ENCODE measurements around the gene ZSWIM6. TPM values are rescaled to one million over a fixed set of nuclear protein-coding genes. Genes with fewer than 3 reads are reported as not detected.

Gene ZSWIM6
- total RNA-seq, 1 experiment from 2014 or later, result 12.9 TPM

- H3K4me2 ChIP-seq, result no peak overlapping the region
- POLR2A ChIA-PET (ENCODE audit: unreplicated experiment), result no interaction called here
- peaks cover 7% of the 10 kb centered on the region for H3K4me1 ChIP-seq (replicated peaks; ENCODE audit: insufficient read depth)
- DNase-seq, result no peak
- TF ChIP-seq, protein P1, sequence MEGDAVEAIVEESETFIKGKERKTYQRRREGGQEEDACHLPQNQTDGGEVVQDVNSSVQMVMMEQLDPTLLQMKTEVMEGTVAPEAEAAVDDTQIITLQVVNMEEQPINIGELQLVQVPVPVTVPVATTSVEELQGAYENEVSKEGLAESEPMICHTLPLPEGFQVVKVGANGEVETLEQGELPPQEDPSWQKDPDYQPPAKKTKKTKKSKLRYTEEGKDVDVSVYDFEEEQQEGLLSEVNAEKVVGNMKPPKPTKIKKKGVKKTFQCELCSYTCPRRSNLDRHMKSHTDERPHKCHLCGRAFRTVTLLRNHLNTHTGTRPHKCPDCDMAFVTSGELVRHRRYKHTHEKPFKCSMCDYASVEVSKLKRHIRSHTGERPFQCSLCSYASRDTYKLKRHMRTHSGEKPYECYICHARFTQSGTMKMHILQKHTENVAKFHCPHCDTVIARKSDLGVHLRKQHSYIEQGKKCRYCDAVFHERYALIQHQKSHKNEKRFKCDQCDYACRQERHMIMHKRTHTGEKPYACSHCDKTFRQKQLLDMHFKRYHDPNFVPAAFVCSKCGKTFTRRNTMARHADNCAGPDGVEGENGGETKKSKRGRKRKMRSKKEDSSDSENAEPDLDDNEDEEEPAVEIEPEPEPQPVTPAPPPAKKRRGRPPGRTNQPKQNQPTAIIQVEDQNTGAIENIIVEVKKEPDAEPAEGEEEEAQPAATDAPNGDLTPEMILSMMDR (conservative IDR thresholded peaks at IDR 0.05), result no peak
- TF ChIP-seq EZH2 (IDR thresholded peaks at IDR 0.05; ENCODE audit: low read depth), result no peak
- no peaks in the 10 kb centered on the region for H3K36me3 ChIP-seq (ENCODE audit: low read depth)
- peaks cover 5% of the 10 kb centered on the region; the same call in 1 of the 2 replicates for H3F3A ChIP-seq (ENCODE audit: insufficient read depth, low read depth)
- no peaks in the 10 kb centered on the region for H4K20me1 ChIP-seq (ENCODE audit: insufficient read depth)
- no peak overlapping the region for H3K4me3 ChIP-seq
- BruUV-seq (replicated peaks), result no TSS peak
- peaks cover 34% of the 10 kb centered on the region for H3K79me2 ChIP-seq (ENCODE audit: low read depth)
- no peaks in the 10 kb centered on the region for H3K9me2 ChIP-seq (ENCODE audit: insufficient read depth)
- no peaks in the 10 kb centered on the region for H3K9me3 ChIP-seq (ENCODE audit: insufficient read depth, low read depth)
- H2AFZ ChIP-seq, result no peak overlapping the region
- H3K27ac ChIP-seq, result no peak overlapping the region
- intact Hi-C loops (cut with micrococcal nuclease; ENCODE audit: unreplicated experiment), result no loop called here
- CTCF ChIA-PET, result no interaction called here
- H3K27me3 ChIP-seq (ENCODE audit: insufficient read depth, low read depth), result no peaks in the 10 kb centered on the region
Observed at GRCh38 chr5:61455179-61456006, 123.3 kb downstream of the ZSWIM6 start.

DNA sequence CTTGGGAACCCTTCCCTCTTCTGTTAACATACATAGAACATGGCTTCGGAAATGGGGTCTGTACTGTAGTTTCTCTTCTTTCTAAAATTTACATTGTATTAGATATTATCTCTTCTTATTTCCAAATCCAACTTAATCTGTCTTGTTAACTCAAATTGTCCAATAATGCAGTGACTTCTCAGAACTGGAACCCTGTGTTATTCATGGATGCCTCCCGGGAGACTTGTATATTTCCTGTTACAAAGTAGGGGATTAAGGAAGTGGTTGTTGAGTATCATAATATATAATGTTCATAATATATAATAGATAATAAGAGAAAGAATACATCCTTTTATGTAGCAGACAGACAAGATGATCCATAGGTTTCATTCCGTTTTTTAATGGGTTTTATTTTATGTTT lies 128.4 kb downstream of the ZSWIM6 start:
- no peak for TF ChIP-seq EZH2 (IDR thresholded peaks at IDR 0.05; ENCODE audit: low read depth)
- TF ChIP-seq, protein P1 (conservative IDR thresholded peaks at IDR 0.05), result no peak
- Histone ChIP-seq H3K27me3 (ENCODE audit: insufficient read depth, low read depth) (no peaks in the 10 kb centered on the region), H3K9me2 (ENCODE audit: insufficient read depth) (no peaks in the 10 kb centered on the region), H2AFZ (no peak overlapping the region), H3K9me3 (ENCODE audit: insufficient read depth, low read depth) (no peaks in the 10 kb centered on the region), H3K27ac (no peak overlapping the region), H3K36me3 (ENCODE audit: low read depth) (no peaks in the 10 kb centered on the region), H3K79me2 (ENCODE audit: low read depth) (peaks cover 25% of the 10 kb centered on the region; the same call in 1 of the 2 replicates), H3F3A (ENCODE audit: insufficient read depth, low read depth) (no peaks in the 10 kb centered on the region), H3K4me2 (no peak overlapping the region), H3K4me3 (no peak overlapping the region), H4K20me1 (ENCODE audit: insufficient read depth) (0 out of 2 replicates have a peak, but pooled peaks cover 3% of the 10 kb centered on the region), H3K4me1 (replicated peaks; ENCODE audit: insufficient read depth) (no peaks in the 10 kb centered on the region; the same call in 1 of the 2 replicates)
- ChIA-PET CTCF (no interaction called here), POLR2A (ENCODE audit: unreplicated experiment) (no interaction called here)
- intact Hi-C loops (cut with micrococcal nuclease; ENCODE audit: unreplicated experiment), result no loop called here
- no TSS peak for BruUV-seq (replicated peaks)
- DNase-seq, result no peak

DNA sequence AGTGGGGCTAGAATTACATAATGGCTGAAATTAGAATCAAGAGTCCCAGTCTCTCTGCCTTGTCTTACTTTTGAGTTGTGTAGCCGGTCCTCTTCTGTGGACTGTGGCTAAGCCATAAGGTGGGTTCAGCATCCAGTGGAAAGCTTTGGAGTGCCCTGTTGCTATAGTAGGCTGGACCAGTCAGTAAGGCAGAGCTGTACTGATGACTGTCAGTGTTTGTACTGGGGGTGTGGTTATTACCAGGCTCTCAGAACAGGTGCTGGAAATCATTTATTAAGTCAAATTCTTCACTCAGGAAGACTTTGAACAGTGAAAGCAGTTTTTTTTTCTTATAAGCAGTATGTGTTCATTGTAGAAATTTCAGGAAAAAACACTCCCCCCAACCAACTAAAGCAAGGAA lies 129.4 kb downstream of the ZSWIM6 start:
- Histone ChIP-seq H3K9me3 (ENCODE audit: insufficient read depth, low read depth) (no peaks in the 10 kb centered on the region), H3K27ac (no peak overlapping the region), H3K4me3 (no peak overlapping the region), H3F3A (ENCODE audit: insufficient read depth, low read depth) (no peaks in the 10 kb centered on the region), H3K4me2 (no peak overlapping the region), H3K79me2 (ENCODE audit: low read depth) (peaks cover 27% of the 10 kb centered on the region), H3K9me2 (ENCODE audit: insufficient read depth) (no peaks in the 10 kb centered on the region), H3K36me3 (ENCODE audit: low read depth) (no peaks in the 10 kb centered on the region), H4K20me1 (ENCODE audit: insufficient read depth) (0 out of 2 replicates have a peak, but pooled peaks cover 3% of the 10 kb centered on the region), H2AFZ (no peak overlapping the region), H3K4me1 (replicated peaks; ENCODE audit: insufficient read depth) (no peaks in the 10 kb centered on the region; the same call in 1 of the 2 replicates), H3K27me3 (ENCODE audit: insufficient read depth, low read depth) (no peaks in the 10 kb centered on the region)
- BruUV-seq (replicated peaks), result no TSS peak
- TF ChIP-seq EZH2 (IDR thresholded peaks at IDR 0.05; ENCODE audit: low read depth), result no peak
- TF ChIP-seq, protein P1 (conservative IDR thresholded peaks at IDR 0.05), result no peak
- no peak for DNase-seq
- ChIA-PET CTCF (no interaction called here), POLR2A (ENCODE audit: unreplicated experiment) (interaction anchor here (0.5 kb wide), 1 partner anchor 21 kb away, joined by 3 read pairs; no protein-coding TSS in a partner anchor)
- intact Hi-C loops (cut with micrococcal nuclease; ENCODE audit: unreplicated experiment), result no loop called here
